NCI-H446 (cell line): ENCODE results near the gene DRC3.
"Not testable (repeated sequence)": the region's sequence is repeated elsewhere in the genome, so short reads cannot be mapped to it uniquely, and the experiment has no call there.

Experiments used
- DNase-seq, 2 experiments: peaks; one replicate each; lab custom pipeline; 2025; lab: John Stamatoyannopoulos, UW

DRC3 gene

GRCh38 chr17:17972126-17972951 lies at the start of gene DRC3, which contains the start of gene TOM1L2:
TSS of gene DRC3 (plus strand) at chr17:17972862. CDS start at chr17:17977599, 4,737 bp downstream.
TSS of gene TOM1L2 (minus strand) at chr17:17972400. CDS start at chr17:17972313, 87 bp downstream.
- DNase-seq, result peak; percentile 100

- DNase-seq, result no peak
Measured at GRCh38 chr17:17924131-17924856, 48.4 kb upstream of the DRC3 start.

GRCh38 chr17:17924857-17925250 lies 47.8 kb upstream of the DRC3 start:
- DNase-seq, result no peak

- DNase-seq, result no peak
Measured at GRCh38 chr17:17926036-17926435, 46.6 kb upstream of the DRC3 start.

GRCh38 chr17:17926840-17927449 lies 45.7 kb upstream of the DRC3 start:
- no peak for DNase-seq

- no peak for DNase-seq
Measured at GRCh38 chr17:17928398-17929287, 44.0 kb upstream of the DRC3 start.

GRCh38 chr17:17929655-17930380 lies 42.8 kb upstream of the DRC3 start:
- DNase-seq, result no peak

- DNase-seq, result no peak
Measured at GRCh38 chr17:17930674-17931073, 42.0 kb upstream of the DRC3 start.

GRCh38 chr17:17931159-17931558 lies 41.5 kb upstream of the DRC3 start:
- DNase-seq, result no peak

- no peak for DNase-seq
Measured at GRCh38 chr17:17933775-17934174, 38.9 kb upstream of the DRC3 start.

GRCh38 chr17:17934214-17934613 lies 38.4 kb upstream of the DRC3 start:
- DNase-seq, result no peak

GRCh38 chr17:17934806-17935205 lies 37.9 kb upstream of the DRC3 start:
- no peak for DNase-seq

- DNase-seq, result no peak
Measured at GRCh38 chr17:17935321-17936271, 37.1 kb upstream of the DRC3 start.

- DNase-seq, result no peak
Measured at GRCh38 chr17:17937201-17937853, 35.3 kb upstream of the DRC3 start.

- DNase-seq, result no peak
Measured at GRCh38 chr17:17937958-17938357, 34.7 kb upstream of the DRC3 start.

- DNase-seq, result no peak
Measured at GRCh38 chr17:17938388-17939107, 34.1 kb upstream of the DRC3 start.

- not testable (repeated sequence) for DNase-seq
Measured at GRCh38 chr17:17939941-17940340, 32.7 kb upstream of the DRC3 start.

GRCh38 chr17:17940441-17940911 lies 32.2 kb upstream of the DRC3 start:
- peak in 1 of 2 experiments; percentile 58 for DNase-seq
